Body of pancreas (tissue), 4 donors: ENCODE measurements around the gene RAB44. TPM values are rescaled to one million over a fixed set of nuclear protein-coding genes. Genes with fewer than 3 reads are reported as not detected.

Experiments
- ATAC-seq: fragments of 150-250 bp; one replicate; pipeline ENCODE4 v1.9.1; 2016
- DNase-seq, 4 donors: peaks; one replicate each; pipeline ENCODE4 v3.0.0-alpha.2; 2019
- H3K27ac ChIP-seq, 4 donors: fragments of 200-600 bp; sonication (generic); 1 replicate in 3 of 4; 2 replicates in 1 of 4; pipeline versions ENCODE4 v1.5.1 to v1.6.1; 2016 to 2019; ENCODE audit warnings: mild to moderate bottlenecking in 1 of 4, mixed read lengths in 1 of 4, moderate library complexity in 1 of 4
- H3K27me3 ChIP-seq, 2 donors: fragments of 200-600 bp; sonication (generic); one replicate each; pipeline ENCODE4 v1.6.0; 2016; ENCODE audit warnings: mild to moderate bottlenecking in 1 of 2
- H3K36me3 ChIP-seq, 2 donors: fragments of 200-600 bp; sonication (generic); replicated peaks in 1 of 2; 2 replicates each; pipeline ENCODE4 v1.5.1; 2016; ENCODE audit warnings: low read depth in 2 of 2; ENCODE audit not compliant: insufficient read depth in 1 of 2
- H3K4me1 ChIP-seq: fragments of 200-600 bp; sonication (generic); one replicate; pipeline ENCODE4 v1.6.0; 2016
- H3K4me3 ChIP-seq, 2 donors: fragments of 200-600 bp; sonication (generic); 1 replicate in 1 of 2; 2 replicates in 1 of 2; pipeline ENCODE4 v1.5.1; 2016 to 2019
- H3K9me3 ChIP-seq, 3 donors: fragments of 200-600 bp; sonication (generic); 1 replicate in 2 of 3; 2 replicates in 1 of 3; pipeline ENCODE4 v1.5.1; 2016
- CTCF ChIP-seq, 7 experiments: fragments of 450-650 bp in 4 of 7; fragments of 200-600 bp in 3 of 7; sonication (generic) in 3 of 7; IDR thresholded peaks; one replicate each; pipeline ENCODE4 v1.5.1; 2016 to 2019; ENCODE audit warnings: antibody characterized with exemption in 7 of 7
- POLR2A ChIP-seq, 3 donors: fragments of 450-650 bp; IDR thresholded peaks; one replicate each; pipeline ENCODE4 v1.6.1; 2016; ENCODE audit warnings: antibody characterized with exemption in 3 of 3, mild to moderate bottlenecking in 2 of 3
- WGBS, 2 donors: methylation state at CpG; one replicate each; pipeline ENCODE4 v1.1.5; 2017; 5-methylcytosine and 5-hydroxymethylcytosine counted together
- intact Hi-C: fragments of 100-400 bp; cut with DNase I; formaldehyde crosslinking; loops from one replicate; pipeline ENCODE4 v1.15.1; 2023
- total RNA-seq, 2 donors: library from RNA; depleted of rRNA; stranded (reverse); fragments of >200 nt; gene quantifications; one replicate each; pipeline ENCODE4 v1.1.0, GENCODE V29; 2016

RAB44 gene
- under 1 TPM in 1 of 2 donors, not detected in 1; 0.26 TPM for total RNA-seq

GRCh38 chr6:36697481-36697903 lies at the start of gene RAB44:
RAB44 (plus strand) TSS chr6:36697826; CDS start chr6:36704236, 6,410 bp downstream.
- WGBS, 2 donors = 88 to 93% methylated on average over 7 of the region's 7 CpGs
- Histone ChIP-seq H3K27ac (no peak within 1 kb of the TSS), H3K27me3 (no peaks in the 10 kb centered on the region), H3K4me3 (no peak within 1 kb of the TSS), H3K36me3 (no peaks in the 10 kb centered on the region), H3K9me3 (no peaks in the 10 kb centered on the region), H3K4me1 (peaks cover 16% of the 10 kb centered on the region)
- intact Hi-C loops = no loop called here
- DNase-seq (no peak), ATAC-seq (no peak)
- no peak for TF ChIP-seq CTCF (IDR thresholded peaks at IDR 0.05)
- no peak for TF ChIP-seq POLR2A (IDR thresholded peaks at IDR 0.05)

GRCh38 chr6:36649086-36649485 lies 48.5 kb upstream of the RAB44 start:
- intact Hi-C loops = no loop called here
- no peaks in the 10 kb centered on the region for H3K36me3 ChIP-seq
- H3K27me3 ChIP-seq = no peaks in the 10 kb centered on the region
- no peak for TF ChIP-seq POLR2A (IDR thresholded peaks at IDR 0.05)
- no peak for TF ChIP-seq CTCF (IDR thresholded peaks at IDR 0.05)
- no peak for DNase-seq
- WGBS, 2 donors = 81 to 91% methylated on average over 3 of the region's 3 CpGs
- H3K4me3 ChIP-seq = no peak overlapping the region
- no peak overlapping the region for H3K27ac ChIP-seq
- no peak for ATAC-seq
- peaks cover under 1% of the 10 kb centered on the region for H3K4me1 ChIP-seq
- H3K9me3 ChIP-seq = no peaks in the 10 kb centered on the region

- DNase-seq (no peak), ATAC-seq (no peak)
- intact Hi-C loops = no loop called here
- no peak overlapping the region for H3K27ac ChIP-seq
- TF ChIP-seq POLR2A (IDR thresholded peaks at IDR 0.05) = no peak
- TF ChIP-seq CTCF (IDR thresholded peaks at IDR 0.05) = no peak
- H3K4me1 ChIP-seq = no peaks in the 10 kb centered on the region
- 77 to 90% methylated on average over 12 to 13 of the region's 13 CpGs for WGBS, 2 donors
- no peaks in the 10 kb centered on the region for H3K9me3 ChIP-seq
- H3K27me3 ChIP-seq = no peaks in the 10 kb centered on the region
- H3K4me3 ChIP-seq = no peak overlapping the region
- H3K36me3 ChIP-seq = no peaks in the 10 kb centered on the region
These were observed 47.7 kb upstream of the RAB44 start for GRCh38 chr6:36649701-36650484.

- no peak overlapping the region for H3K27ac ChIP-seq
- DNase-seq (peak in 1 of 4 donors; percentile 24), ATAC-seq (no peak)
- intact Hi-C loops = no loop called here
- no peaks in the 10 kb centered on the region for H3K9me3 ChIP-seq
- H3K36me3 ChIP-seq = no peaks in the 10 kb centered on the region
- TF ChIP-seq POLR2A (IDR thresholded peaks at IDR 0.05) (no peak), CTCF (IDR thresholded peaks at IDR 0.05) (no peak)
- WGBS, 2 donors = 39 to 73% methylated on average over 2 of the region's 2 CpGs
- H3K27me3 ChIP-seq = no peaks in the 10 kb centered on the region
- H3K4me1 ChIP-seq = no peaks in the 10 kb centered on the region
- H3K4me3 ChIP-seq = no peak overlapping the region
These were observed 46.7 kb upstream of the RAB44 start for GRCh38 chr6:36650848-36651478.
